ENCODE results near the gene FNDC3B.

Gene FNDC3B

DNA sequence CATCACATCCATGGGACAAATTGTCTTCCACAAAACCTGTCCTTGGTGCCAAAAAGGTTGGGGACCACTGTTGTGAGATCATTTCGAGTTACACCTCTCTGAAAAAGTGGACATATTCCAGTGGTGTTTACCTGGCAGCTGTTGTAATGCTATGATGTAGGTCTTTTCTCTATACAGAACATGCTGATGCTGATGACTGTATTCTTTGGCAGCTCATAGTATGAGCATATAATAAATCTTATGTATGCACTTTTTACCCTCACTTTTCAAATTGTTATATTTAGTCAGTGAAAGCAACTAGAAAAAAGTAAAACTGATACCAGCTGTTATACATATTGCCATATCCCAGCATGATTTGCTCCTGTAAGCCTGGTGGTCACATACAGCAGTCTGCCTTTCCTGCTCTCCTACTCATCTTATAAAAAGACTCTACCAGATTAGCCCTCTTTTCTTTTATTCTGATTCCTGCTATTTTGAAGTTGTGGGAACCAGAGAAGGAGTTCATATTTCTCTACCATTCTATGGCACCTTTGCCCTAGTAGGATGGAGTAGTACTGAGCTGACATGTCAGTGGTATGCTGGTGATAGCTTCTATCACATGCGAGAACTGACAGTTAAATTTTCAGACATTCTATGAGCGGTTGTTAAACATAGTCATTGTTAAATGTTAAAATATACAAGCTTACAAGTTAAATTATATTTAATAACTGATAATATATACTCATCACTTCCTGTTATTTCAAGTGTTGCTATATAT, 128.7 kb downstream of the FNDC3B start:
- no peak for DNase-seq (ENCODE audit: low read depth in 2 of 2)

DNA sequence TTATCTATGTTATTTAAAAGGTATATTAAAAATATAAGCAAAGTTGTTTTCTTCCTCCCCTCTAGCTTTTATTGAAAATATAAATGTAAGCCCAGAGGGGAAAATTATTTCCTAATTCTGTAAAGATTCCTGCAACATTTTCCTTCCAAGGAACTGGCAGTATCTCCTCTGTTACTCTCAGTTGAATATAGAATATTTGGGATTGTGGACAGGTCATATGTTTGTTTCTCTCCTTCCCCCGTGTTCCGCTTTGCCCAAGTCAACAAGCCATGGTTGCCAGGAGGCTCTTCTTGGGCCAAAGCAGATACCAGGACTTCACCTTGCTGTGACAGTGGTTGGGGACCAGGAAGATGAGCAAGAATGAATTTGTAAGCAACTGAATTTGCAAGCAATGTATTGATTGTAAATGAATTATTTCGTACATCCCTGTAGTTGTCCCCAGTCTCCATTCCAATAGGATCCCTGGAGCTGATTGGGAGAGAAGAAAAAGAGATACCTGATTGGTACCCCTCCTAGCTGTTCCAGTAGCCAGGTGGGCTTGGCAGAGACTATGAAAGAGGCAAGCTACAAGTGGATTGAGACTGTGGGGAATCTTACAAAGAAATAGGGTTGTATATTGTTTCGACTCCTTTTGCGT, 130.8 kb downstream of the FNDC3B start:
- DNase-seq (ENCODE audit: low read depth in 2 of 2), result no peak

DNA sequence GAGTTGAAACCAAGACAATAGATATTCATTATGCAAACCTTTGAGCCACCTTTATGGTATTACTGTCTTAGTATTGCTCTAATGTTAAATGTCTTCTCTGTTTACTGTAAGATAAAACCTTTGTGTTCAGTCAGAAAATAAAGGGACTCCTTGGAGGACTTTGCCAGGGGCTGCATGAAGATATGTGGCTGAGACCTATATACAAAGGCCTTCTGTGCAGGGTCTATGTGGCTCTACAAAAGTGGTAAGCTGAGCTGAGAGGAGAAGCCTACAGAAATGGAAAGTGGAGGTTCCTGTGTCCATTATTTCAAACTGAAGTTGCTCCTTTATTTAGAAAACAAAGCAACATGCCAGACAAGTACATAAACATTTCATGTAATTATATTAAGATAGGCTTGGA, 131.5 kb downstream of the FNDC3B start:
- DNase-seq (ENCODE audit: low read depth in 2 of 2), result no peak

DNA sequence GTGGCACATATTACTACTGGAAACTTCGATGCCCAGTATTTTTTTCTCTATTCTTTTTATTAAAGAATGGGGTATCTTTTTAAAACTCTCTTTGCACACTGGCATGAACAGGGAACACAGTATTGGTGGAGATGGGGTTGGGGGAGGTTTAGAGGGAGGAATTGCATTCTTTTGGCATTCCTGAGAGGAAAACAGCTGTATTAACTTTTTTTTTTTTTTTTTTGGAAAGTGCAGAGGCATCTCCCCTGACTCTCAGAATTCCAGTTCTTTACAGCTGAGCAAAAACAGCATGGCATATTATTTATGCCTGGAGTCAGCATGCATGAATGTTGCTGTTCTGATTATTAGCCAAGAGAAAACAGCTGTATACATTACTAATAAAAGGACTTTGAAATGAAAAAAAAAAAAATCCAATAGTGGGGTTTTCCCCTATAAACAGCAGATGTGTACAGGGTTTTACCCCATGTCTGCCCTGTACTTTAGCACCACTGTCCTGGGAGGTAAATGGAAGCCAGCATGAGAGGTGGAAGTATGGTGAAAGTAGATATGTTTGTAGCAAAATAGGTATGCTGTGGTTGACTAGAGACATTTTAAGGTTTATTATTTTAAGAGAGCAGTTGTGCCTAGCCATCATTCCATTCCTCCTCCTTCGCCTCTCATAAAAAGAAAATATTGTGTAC, 132.2 kb downstream of the FNDC3B start:
- DNase-seq (ENCODE audit: low read depth in 2 of 2), result no peak

DNA sequence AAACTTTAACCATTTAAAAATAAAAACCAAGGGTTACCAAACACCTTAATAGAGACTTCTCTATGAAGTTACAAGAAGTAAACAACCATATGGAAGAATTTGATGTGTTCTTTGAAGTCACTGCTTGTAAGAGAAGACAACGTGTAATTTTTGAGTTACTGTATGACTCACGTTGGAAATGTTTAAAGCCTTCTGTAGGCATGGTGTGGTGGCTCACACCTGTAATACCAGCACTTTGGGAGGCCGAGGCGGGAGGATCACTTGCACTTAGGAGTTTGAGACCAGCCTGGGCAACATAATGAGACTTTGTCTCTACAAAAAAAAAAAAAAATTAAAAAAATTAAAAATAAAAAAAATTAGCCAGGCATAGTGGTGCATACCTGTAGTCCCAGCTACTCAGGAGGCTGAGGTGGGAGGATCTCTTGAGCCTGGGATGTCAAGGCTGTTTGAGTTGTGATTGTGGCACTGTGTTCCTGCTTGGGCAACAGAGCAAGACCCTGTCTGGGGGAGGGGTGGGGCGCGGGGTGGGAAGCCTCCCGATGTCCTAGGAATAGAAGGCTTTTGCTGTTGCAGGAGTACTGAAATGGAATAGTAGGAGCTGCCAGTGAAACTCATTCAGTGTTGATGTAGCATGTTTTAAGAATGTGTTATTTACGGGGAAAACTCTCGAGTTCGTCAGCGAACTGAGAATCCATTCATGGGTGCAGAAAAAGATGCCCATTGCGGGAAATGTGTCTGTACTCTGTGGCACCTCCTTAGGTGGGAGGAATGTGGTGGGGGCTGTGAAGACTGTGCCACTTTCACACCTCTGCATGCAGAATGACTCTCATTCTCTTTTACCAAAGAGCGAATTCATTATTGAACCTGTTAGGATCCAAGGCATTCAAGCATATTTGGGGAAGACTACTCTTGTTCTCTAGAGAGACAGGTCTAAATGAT, 134.2 kb downstream of the FNDC3B start:
- DNase-seq (ENCODE audit: low read depth in 2 of 2), result no peak

DNA sequence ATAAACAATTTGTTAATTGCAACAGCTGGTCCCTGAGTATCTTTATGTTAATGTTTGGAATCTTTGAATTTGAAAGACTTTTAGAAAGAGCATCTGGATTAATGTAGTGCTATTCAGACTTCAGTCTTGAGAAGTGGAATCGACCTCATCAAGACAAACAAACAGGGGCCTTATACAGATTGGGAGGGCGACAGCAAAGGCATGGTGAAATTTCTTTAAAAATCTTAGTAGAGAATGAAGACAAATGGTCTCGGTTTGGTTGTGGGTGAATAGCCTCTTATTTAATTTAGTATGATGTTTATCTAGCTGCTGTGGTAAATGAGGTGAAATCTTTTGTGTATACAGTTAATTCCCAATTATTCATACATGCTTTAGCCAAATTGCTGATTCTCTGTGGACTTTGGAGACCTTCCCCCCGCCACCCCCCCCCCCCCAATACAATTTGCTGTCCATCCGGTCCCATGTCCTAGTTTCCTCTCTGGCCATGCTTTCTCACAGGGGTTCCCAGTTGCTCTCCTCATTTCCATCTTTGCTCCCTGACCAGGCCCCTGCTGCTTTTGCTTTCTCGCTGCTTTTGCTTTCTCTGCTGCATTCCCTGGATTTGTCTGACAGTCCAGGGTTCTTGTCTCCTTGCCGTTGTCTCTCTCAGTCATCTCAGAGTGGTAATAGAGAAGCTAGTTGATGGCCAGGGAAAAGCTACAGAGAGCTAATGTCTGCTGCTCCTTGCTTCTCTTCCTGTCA, 135.3 kb downstream of the FNDC3B start:
- no peak for DNase-seq (ENCODE audit: low read depth in 2 of 2)

DNA sequence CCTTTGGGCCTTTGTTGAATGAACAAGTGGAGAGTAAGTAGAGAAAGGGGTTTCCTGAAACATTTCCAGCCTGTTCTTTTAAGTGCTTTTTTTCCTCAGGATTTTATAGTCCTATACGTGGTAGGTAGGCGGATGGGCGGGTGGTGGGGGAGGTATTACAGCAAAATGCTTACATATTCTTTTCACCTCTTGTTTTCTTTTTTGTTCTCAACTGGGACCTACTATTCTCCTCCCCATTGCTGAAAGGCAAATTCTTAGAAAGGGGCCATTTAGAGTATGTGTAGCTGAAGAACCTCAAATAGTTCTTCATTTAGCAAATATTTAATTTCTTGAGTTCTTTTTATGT, 135.8 kb downstream of the FNDC3B start:
- no peak for DNase-seq (ENCODE audit: low read depth in 2 of 2)

DNA sequence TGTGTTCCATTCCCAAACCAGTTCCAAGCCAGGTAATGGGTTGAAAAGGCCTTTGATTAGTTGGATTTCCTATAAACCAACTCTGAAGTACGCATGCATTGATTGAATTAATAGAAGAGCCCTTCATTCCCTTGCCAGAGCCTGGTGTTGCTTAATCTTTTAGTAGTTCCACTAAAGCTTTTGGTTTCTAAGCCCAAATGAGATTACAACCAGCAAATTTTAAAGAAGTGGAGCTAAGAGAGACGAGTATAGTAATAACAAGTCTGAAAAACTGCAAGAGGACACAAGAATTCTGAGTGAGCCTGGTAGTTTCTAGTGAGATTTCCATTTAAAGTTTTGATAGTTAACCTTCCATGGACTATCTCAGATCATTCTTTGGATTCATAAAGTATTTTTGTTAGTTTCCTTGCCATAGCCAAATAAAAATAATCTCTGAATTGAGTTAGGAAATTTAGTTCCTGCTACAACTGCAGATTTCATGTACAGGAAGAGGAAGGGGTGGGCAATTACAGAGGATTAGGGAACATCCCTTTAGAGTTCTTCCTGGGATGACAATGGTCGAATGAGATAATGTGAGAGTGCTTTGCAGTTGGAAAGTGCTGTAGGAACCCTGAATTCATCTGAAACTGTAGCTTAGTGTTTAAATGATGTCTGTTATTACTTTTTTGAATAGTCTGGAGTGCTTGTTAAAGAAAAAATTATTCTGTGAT, 136.8 kb downstream of the FNDC3B start:
- DNase-seq (ENCODE audit: low read depth in 2 of 2), result no peak

DNA sequence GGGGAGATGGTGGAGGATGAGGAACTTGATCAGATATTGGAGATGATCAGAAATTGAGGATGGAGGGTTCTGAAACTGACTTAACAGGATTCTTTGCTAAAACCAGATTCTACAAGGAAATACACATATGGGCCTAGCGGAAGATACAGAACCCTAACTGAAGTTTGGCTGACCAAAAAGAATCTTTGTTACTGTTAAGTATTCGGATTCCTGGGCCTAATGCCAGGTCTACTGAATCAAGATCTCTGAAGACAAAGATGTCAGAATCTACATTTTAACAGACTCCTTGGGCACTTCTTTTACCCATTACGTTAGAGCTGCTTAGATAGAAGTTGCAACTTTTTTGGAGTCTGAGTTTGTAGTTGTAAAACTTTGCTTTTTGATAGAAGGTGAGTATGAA, 137.7 kb downstream of the FNDC3B start:
- no peak for DNase-seq (ENCODE audit: low read depth in 2 of 2)

DNA sequence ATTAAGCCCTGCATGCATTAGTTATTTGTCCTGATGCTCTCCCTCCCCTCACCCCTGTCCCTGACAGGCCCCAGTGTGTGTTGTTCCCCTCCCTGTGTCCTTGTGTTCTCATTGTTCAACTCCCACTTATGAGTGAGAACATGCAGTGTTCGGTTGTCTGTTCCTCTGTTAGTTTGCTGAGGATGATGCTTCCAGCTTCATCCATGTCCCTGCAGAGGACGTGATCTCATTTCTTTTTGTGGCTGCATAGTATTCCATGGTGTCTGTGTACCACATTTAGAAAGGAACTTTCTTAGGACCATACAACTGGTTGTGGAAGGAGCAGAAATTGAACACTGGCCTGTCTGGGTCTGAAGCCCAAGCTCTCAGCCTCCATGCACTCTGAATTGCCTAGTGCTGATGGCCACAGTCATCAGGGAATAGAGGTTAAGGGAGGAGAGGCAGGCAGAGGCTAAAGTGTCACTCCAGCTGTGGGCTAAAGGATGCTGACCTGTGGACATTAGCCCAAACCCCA, 138.5 kb downstream of the FNDC3B start:
- no peak for DNase-seq (ENCODE audit: low read depth in 2 of 2)

DNA sequence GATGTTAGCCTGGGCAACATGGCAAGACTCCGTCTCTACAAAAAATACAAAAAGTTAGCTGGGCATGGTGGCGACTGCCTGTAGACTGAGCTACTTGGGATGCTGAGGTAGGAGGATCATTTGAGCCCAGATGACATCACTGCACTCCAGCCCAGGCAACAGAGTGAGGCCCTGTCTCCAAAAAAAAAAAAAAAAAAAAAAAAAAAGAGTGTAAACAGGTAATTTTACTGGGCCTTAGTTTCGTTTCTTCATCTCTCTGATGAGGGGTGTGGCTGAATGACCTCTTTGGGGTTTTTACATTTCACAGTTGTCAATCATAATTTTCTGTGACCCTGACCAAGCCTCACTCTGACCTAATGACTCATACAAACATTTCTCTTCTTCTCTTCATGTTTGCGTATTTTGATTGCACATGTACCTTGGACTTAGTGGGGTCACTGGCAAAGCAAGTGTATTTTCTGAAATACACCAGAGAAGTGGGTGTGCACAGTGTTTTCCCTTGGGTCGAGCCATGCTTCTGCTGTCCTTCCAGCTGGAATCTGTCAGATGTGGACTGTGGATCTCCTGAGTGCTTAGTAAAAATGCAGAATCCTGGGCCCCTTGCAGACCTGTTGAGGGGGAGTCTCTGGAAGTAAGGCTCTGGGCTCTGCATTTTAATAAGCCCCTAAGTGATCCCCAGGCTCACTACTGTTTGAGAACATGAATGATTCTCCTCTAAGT, 140.5 kb downstream of the FNDC3B start:
- DNase-seq (ENCODE audit: low read depth in 2 of 2), result no peak

DNA sequence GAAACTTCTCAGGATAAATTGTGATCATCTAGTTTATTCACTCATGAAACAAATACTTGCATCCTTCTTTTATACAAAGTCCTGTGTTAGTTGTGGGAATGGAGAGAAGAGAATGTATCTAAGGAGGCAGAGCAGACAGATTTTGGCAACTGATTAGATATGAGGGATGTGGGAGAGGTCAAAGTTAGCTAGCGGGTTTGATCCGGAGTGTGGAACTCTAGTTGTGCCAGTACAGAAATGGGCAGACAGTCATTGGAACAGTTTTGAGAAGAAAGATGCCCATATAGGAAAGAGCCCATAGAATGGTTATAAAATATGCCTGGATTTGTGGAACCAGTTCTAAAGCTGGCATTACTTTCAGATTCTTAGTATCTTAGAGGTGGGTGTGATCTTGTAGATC, 141.1 kb downstream of the FNDC3B start:
- no peak for DNase-seq (ENCODE audit: low read depth in 2 of 2)

DNA sequence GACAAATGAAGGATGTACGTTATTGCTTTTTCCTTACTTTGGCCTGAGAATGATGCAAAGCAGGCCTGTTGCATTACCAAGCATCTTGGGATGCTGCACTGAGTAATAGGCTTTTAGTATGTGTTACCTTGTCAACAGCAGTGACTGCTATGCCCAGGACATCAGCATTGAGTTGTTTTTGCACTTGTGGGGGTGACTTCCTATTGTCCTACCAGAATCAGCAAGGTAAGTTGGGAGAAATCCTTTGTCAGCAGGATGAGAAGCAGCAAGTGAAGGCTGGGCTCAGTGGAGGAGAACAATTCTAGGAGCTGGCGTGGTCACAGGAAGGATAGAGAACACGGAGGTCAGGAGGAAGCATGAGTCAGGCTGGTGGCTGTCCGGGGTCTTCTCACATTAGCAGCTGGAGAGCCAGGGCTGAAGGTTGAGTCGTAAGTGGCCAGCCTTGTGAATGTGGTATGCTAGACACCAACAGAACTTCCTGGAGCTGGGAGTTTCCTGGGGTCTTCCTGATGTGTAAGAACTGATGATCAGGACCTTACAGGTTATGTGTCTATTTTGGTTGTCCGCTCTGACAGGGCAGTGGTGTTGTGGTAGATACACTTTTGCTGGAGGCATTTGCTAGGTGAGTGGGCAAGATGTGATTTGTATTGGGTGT, 142.7 kb downstream of the FNDC3B start:
- DNase-seq (ENCODE audit: low read depth in 2 of 2), result no peak

DNA sequence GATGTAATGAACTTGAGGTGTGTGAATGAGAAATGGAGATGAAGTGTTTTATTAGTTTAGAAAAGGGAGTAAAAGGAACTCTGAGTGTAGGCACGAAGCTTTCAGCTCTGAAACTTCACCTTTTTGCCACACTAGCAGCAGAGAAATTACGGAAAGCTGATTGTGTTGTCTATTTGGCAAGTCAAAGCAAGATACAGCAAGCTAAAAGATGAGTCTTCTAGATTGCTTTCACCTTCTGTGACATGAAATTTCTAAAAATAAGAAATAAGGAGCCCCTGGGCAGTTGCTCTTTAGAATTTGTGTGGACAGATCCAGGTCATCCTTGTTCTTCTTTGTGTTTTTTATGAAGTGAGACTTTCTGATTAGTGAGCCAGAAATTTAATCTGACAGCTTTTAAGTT, 143.4 kb downstream of the FNDC3B start:
- no peak for DNase-seq (ENCODE audit: low read depth in 2 of 2)

DNA sequence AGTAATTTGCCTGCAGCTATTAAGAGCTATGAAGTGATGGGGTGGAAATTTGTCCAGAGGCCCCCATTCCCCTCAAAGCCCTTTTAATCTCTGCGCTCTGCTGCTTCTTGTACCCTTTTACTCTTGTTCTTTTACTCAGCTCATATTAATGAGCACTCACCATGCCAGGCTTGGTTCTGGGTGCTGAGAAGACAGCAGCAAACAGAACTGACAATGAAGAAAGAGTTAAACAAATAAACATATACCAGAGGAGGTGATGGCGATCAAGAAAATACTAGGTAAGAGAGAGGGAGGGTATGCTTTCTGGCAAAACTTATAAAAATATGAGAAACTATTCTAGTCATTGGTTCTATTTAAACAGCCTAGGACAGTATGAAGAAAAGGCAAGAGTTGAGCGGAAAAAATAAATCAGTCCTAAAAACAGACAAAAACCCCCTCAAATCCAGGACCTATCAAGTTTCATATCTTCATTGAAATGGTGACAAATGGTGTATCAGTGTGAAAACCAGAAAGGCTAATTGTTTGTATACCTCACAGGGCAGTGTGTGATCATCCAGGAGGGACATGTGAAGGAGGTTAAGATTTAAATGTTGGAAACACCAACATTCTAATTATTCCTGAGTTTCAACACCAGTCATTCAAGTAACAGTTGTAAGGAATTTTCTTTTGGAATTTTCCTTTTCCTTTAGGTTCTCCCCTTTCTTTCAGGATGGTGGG, 144.9 kb downstream of the FNDC3B start:
- no peak for DNase-seq (ENCODE audit: low read depth in 2 of 2)

DNA sequence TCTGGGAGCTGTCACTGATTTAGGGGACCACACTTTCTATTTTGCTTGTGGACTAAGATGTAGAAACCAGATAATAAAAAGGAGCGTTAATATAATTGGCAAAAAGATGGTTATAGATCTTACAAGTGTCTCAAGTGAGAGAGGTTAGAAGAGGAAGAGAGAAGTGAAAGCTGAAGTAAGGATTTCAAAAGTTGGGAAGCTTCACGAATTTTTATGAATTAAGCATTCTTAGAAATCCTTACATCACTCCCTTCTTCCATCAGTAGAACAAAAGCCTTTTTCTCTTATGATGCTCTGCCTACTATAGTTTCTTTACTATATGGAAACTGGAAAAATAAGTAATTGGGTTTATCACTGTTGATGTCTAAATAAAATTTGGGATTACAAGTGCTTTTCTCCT, 146.5 kb downstream of the FNDC3B start:
- no peak for DNase-seq (ENCODE audit: low read depth in 2 of 2)

DNA sequence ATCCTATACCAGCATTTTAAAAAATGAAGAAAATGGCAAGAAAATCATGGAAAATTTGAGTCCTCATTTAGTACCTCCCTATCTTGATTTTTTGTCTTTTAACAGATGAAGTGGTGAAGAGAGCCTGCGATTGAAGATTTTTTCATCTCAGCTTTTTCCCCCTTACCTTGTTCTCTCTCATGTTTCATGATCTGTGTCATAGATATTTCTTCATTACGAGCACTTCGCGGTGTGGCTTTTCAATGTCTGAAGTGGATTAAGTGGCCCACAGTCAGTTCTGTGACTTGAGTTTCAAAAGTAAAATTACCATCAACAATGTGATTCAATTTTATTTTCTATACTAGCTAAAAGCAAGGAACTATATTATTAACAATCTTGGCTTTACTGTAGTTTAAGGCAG, 147.2 kb downstream of the FNDC3B start:
- no peak for DNase-seq (ENCODE audit: low read depth in 2 of 2)

DNA sequence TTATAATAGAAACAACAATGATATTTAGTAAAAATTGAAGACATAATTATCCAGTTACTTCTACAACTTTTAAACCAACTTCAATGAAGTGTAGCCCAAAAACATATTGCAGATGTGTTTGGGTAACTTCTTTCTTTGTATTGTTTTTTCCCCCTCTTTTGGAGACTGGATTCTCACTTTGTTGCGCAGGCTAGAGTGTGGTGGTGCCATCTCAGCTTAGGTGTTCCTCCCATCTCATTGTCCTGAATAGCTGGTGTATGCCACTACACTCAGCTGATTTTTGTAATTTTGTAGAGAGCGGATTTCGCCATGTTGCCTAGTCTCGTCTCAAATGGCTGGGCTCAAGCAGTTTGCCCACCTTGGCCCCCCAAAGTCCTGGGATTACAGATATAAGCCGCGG, 148.1 kb downstream of the FNDC3B start:
- no peak for DNase-seq (ENCODE audit: low read depth in 2 of 2)

DNA sequence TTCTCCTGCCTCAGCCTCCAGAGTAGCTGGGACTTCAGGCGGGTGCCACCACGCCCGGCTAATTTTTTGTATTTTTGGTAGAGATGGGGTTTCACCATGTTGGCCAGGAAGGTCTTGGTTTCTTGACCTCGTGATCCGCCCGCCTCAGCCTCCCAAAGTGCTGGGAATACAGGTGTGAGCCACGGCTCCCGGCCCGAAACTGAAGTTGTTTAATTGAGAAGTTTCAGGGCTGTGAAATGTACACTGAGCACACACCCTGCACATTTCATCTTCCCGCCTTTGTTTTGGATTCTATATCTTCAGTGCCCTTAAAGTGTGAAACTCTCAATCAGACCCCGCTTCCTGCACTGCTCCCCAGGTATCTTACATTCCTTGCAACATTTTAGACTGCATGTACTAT, 149.1 kb downstream of the FNDC3B start:
- no peak for DNase-seq (ENCODE audit: low read depth in 2 of 2)

Measured in stimulated activated CD4-positive, alpha-beta T cell treated with anti-CD3 and anti-CD28 coated beads, Interleukin-12 subunit alpha, Interleukin-12 subunit beta, amount 100 ng/mL, for 24 hours (primary cell).